ENCODE results near the gene ADAMTS12. TPM values are rescaled to one million over a fixed set of nuclear protein-coding genes. Genes with fewer than 3 reads are reported as not detected.

The ADAMTS12 gene
- polyA plus RNA-seq, 1 donor from 2014 or later = 0.07 TPM

- no peaks in the 10 kb centered on the region for H3K27me3 ChIP-seq (ENCODE audit: insufficient read depth, low read depth, low read length)
- H3K27ac ChIP-seq (ENCODE audit: low read length) = no peak overlapping the region
- H3K79me2 ChIP-seq (replicated peaks; ENCODE audit: insufficient read depth, low read length) = no peaks in the 10 kb centered on the region
- no peaks in the 10 kb centered on the region for H4K20me1 ChIP-seq (ENCODE audit: insufficient read depth)
- no peak overlapping the region for H3K4me3 ChIP-seq (ENCODE audit: low read length)
- no peaks in the 10 kb centered on the region for H3F3A ChIP-seq (ENCODE audit: insufficient read depth, low read length, poor library complexity, severe bottlenecking)
- TF ChIP-seq, protein P1, sequence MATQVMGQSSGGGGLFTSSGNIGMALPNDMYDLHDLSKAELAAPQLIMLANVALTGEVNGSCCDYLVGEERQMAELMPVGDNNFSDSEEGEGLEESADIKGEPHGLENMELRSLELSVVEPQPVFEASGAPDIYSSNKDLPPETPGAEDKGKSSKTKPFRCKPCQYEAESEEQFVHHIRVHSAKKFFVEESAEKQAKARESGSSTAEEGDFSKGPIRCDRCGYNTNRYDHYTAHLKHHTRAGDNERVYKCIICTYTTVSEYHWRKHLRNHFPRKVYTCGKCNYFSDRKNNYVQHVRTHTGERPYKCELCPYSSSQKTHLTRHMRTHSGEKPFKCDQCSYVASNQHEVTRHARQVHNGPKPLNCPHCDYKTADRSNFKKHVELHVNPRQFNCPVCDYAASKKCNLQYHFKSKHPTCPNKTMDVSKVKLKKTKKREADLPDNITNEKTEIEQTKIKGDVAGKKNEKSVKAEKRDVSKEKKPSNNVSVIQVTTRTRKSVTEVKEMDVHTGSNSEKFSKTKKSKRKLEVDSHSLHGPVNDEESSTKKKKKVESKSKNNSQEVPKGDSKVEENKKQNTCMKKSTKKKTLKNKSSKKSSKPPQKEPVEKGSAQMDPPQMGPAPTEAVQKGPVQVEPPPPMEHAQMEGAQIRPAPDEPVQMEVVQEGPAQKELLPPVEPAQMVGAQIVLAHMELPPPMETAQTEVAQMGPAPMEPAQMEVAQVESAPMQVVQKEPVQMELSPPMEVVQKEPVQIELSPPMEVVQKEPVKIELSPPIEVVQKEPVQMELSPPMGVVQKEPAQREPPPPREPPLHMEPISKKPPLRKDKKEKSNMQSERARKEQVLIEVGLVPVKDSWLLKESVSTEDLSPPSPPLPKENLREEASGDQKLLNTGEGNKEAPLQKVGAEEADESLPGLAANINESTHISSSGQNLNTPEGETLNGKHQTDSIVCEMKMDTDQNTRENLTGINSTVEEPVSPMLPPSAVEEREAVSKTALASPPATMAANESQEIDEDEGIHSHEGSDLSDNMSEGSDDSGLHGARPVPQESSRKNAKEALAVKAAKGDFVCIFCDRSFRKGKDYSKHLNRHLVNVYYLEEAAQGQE (IDR thresholded peaks at IDR 0.05; ENCODE audit: borderline replicate concordance) = no peak
- TF ChIP-seq, protein P2, sequence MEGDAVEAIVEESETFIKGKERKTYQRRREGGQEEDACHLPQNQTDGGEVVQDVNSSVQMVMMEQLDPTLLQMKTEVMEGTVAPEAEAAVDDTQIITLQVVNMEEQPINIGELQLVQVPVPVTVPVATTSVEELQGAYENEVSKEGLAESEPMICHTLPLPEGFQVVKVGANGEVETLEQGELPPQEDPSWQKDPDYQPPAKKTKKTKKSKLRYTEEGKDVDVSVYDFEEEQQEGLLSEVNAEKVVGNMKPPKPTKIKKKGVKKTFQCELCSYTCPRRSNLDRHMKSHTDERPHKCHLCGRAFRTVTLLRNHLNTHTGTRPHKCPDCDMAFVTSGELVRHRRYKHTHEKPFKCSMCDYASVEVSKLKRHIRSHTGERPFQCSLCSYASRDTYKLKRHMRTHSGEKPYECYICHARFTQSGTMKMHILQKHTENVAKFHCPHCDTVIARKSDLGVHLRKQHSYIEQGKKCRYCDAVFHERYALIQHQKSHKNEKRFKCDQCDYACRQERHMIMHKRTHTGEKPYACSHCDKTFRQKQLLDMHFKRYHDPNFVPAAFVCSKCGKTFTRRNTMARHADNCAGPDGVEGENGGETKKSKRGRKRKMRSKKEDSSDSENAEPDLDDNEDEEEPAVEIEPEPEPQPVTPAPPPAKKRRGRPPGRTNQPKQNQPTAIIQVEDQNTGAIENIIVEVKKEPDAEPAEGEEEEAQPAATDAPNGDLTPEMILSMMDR (IDR thresholded peaks at IDR 0.05; ENCODE audit: poor library complexity, severe bottlenecking) = no peak
- TF ChIP-seq MXI1 (conservative IDR thresholded peaks at IDR 0.05; ENCODE audit: poor library complexity, severe bottlenecking) (no peak), TAF1 (IDR thresholded peaks at IDR 0.05; ENCODE audit: low read depth) (no peak), RAD21 (conservative IDR thresholded peaks at IDR 0.05) (no peak), EP300 (conservative IDR thresholded peaks at IDR 0.05; ENCODE audit: poor library complexity, severe bottlenecking) (no peak), POLR2AphosphoS5 (IDR thresholded peaks at IDR 0.05) (no peak), EZH2 (IDR thresholded peaks at IDR 0.05; ENCODE audit: borderline replicate concordance, insufficient read depth, low read length, poor library complexity, severe bottlenecking) (no peak), SMC3 (conservative IDR thresholded peaks at IDR 0.05; ENCODE audit: poor library complexity) (no peak)
- no peaks in the 10 kb centered on the region for H3K9me2 ChIP-seq (ENCODE audit: insufficient read depth, low read length)
- no peaks in the 10 kb centered on the region for H3K36me3 ChIP-seq (ENCODE audit: insufficient read depth, low read length)
- H3K9me3 ChIP-seq (ENCODE audit: low read length) = no peaks in the 10 kb centered on the region
- H3K4me2 ChIP-seq (ENCODE audit: low read length) = no peak overlapping the region
- no peak overlapping the region for H2AFZ ChIP-seq (ENCODE audit: low read depth, low read length)
- no peak overlapping the region for H3K9ac ChIP-seq (ENCODE audit: low read length)
These were observed 155.3 kb downstream of the ADAMTS12 start for GRCh38 chr5:33736510-33736909.

DNA sequence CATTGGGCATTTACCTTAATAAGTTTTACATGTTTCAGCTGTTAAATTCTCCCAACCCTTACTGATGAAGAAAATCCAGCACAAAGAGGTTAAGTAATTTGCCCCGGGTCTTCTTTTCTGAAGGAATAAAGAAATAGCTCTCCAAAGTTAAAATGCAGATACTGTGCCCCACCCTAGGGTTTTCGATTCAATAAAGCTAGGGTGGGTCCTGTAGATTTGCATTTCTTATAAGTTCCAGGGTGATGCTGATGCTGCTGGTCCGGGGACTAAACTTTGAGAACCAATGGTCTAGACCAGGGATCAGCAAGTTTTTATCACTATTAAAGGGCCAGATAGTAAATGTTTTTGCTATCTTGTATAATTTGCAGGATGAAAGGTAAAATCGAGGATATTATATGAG, 156.7 kb downstream of the ADAMTS12 start:
- no peaks in the 10 kb centered on the region for H3K36me3 ChIP-seq (ENCODE audit: insufficient read depth, low read length)
- H3K4me2 ChIP-seq (ENCODE audit: low read length) = no peak overlapping the region
- no peak for TF ChIP-seq POLR2AphosphoS5 (IDR thresholded peaks at IDR 0.05)
- no peak for TF ChIP-seq RAD21 (conservative IDR thresholded peaks at IDR 0.05)
- no peak for TF ChIP-seq TAF1 (IDR thresholded peaks at IDR 0.05; ENCODE audit: low read depth)
- TF ChIP-seq, protein P2 (IDR thresholded peaks at IDR 0.05; ENCODE audit: poor library complexity, severe bottlenecking) = no peak
- no peak for TF ChIP-seq SMC3 (conservative IDR thresholded peaks at IDR 0.05; ENCODE audit: poor library complexity)
- TF ChIP-seq, protein P1 (IDR thresholded peaks at IDR 0.05; ENCODE audit: borderline replicate concordance) = no peak
- no peak for TF ChIP-seq EZH2 (IDR thresholded peaks at IDR 0.05; ENCODE audit: borderline replicate concordance, insufficient read depth, low read length, poor library complexity, severe bottlenecking)
- no peak for TF ChIP-seq MXI1 (conservative IDR thresholded peaks at IDR 0.05; ENCODE audit: poor library complexity, severe bottlenecking)
- TF ChIP-seq EP300 (conservative IDR thresholded peaks at IDR 0.05; ENCODE audit: poor library complexity, severe bottlenecking) = no peak
- no peaks in the 10 kb centered on the region for H3K79me2 ChIP-seq (replicated peaks; ENCODE audit: insufficient read depth, low read length)
- no peaks in the 10 kb centered on the region for H4K20me1 ChIP-seq (ENCODE audit: insufficient read depth)
- no peaks in the 10 kb centered on the region for H3F3A ChIP-seq (ENCODE audit: insufficient read depth, low read length, poor library complexity, severe bottlenecking)
- H3K27me3 ChIP-seq (ENCODE audit: insufficient read depth, low read depth, low read length) = no peaks in the 10 kb centered on the region
- H3K9me3 ChIP-seq (ENCODE audit: low read length) = no peaks in the 10 kb centered on the region
- H3K9me2 ChIP-seq (ENCODE audit: insufficient read depth, low read length) = no peaks in the 10 kb centered on the region
- H3K4me3 ChIP-seq (ENCODE audit: low read length) = no peak overlapping the region
- H3K27ac ChIP-seq (ENCODE audit: low read length) = no peak overlapping the region
- H3K9ac ChIP-seq (ENCODE audit: low read length) = no peak overlapping the region
- no peak overlapping the region for H2AFZ ChIP-seq (ENCODE audit: low read depth, low read length)

All from neural cell (in vitro differentiated cells).